ENCODE data around the gene EEF2.

The EEF2 gene

DNA sequence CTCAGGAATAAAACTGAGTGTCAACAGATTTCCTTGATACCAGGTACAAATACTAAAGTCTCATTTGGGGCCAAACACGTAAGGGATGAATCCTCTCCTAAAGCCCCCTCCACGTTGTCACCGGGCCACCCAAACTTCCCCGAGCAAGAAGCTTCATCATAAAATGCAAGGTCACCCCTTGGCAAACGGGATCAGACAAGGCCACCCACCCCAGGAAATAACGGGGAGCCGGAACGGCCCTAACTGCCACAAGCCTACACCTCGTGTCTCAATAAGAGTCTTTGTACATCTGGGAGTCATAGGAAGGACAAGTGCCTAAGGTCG lies 717 bp downstream of the EEF2 start:
- no peak for DNase-seq (ENCODE audit: low spot score)

DNA sequence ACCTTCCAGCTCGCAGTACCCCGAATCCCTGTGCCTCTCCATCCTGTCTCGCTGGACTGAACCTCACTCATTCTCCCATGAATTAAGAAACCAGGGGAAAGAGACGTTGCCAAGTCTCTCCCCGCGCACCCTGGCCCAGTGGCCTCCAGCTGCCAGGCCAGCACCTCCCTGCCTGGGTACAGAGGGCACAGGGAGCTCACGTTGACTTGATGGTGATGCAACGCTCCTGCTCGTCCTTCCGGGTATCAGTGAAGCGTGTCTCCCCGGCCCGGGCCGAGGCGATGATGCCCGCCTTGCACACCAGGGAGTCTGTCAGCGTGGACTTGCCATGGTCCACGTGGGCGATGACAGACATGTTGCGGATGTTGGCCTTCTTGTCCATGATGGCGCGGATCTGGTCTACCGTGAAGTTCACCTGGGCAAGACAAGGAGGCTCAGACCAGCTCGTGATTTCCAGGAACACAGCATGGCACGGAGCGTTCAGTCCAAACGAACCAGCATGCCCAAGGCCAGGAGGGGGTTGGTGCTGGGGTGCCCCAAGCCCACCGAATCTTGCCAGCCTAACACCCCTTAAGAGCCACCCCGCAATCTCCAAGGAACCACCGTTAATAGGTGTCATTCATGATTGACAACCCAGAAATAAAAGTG lies 1.2 kb downstream of the EEF2 start:
- DNase-seq (ENCODE audit: low spot score) = peak; percentile 47

DNA sequence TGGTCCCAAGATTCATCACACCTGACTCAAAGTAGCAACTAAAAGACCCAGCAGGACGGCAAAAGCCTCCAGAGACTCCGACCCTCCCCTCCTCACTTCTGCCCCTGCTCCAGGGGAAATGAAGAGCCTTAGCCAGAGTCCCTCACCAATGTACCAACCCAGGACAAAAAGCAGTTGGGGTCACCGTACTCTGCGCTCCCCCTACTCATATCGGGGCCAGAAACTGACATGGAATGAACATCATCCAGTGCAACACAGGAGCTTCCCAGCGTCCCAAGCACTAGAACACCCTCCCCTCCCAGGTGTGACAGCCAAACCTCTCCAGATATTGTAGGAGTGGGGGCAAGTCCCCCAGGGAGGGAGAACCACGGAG lies 1.7 kb downstream of the EEF2 start:
- DNase-seq (ENCODE audit: low spot score) = no peak

DNA sequence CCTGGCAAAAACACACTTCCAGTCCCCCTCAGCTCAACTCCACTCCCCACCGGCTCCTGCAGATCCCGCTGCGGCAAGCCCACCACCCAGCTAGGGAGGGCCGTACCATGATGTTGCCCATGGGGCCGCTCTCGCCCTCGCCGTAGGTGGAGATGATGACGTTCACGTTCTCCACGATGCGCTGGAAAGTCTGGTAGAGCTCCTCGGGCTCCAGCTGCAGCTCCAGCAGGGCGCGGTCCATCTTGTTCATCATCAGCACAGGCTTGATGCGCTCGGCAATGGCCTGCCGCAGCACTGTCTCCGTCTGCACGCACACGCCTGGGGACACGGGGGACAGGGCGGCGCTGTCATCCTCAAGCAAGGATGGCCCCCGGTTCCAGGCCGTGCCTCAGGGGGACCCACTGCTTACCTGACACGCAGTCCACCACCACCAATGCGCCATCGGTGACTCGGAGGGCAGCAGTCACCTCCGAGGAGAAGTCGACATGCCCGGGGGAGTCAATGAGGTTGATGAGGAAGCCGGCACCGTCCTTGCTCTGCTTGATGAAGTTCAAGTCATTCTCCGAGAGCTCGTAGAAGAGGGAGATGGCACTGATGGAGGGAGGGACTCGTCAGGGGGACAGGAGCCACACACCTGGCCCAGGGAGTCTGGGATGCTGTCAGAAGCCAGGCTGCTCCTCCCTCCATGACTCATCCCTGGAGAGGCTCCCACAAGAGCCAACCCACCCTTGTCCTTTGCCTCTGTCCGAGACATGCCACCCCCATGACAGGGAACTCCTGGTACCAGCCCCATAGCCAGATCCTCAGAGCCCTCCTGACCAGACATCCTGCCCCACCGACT lies 2.3 kb downstream of the EEF2 start:
- DNase-seq (ENCODE audit: low spot score) = no peak

DNA sequence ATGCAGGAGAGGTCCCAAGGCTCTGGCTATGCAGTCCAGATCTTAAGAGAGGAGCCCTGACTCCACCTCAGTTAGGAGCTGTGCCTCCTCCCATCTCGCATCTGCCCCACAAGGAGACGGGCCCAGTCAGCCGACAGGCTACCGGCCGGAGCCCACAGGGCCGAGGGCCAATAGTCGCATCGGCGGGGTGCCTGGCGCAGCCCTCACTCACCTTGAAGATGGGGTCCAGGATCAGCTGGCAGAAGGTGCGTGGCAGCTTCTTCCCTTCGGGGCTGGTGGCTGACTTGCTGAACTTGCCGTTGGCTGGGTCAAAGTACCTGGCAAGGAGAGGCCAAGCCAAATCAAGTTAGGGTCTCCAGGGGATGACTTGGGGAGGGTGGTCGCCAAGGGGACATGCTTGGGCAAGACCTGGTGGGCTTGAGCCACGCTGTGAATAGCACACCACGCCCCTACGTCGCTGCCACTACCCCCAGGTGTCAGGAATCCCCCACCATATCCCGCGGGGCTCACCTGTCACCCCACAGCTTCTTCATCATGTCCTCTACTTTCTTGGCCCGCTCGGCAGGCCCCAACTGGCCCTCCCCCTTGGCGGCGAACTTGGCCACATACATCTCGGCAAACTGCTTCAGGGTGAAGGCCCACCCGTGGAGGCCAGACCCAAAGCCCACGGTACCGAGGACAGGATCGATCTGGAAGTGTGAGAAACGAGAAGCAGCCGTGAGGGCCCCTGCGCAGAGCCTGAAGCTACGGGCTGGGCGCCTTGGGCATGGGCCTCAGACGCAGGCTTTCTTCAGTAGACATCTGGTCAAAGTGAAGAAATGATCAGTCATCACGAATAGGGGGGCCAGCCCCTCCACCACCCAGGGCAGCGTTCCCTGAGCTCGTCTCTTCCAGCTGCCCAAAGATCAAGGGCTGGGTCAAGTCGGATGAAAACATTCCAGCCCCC lies 3.3 kb downstream of the EEF2 start:
- no peak for DNase-seq (ENCODE audit: low spot score)

DNA sequence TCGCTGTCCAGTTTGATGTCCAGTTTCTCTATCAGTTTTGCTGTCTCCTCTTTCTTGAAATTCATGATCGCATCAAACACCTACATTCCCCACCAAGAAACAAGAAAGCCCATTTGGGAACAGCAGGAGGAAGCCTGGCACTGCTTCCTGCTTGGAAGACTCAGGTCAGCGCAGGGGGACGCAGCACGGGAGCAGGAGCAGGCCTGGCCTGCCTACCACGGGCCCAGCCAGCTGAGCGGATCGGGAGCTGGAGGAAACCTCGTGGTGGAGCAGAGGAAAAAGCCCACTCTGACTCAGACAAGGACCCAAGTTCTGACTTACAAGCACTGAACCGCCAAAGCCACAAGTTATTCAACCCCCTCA lies 3.9 kb downstream of the EEF2 start:
- no peak for DNase-seq (ENCODE audit: low spot score)

DNA sequence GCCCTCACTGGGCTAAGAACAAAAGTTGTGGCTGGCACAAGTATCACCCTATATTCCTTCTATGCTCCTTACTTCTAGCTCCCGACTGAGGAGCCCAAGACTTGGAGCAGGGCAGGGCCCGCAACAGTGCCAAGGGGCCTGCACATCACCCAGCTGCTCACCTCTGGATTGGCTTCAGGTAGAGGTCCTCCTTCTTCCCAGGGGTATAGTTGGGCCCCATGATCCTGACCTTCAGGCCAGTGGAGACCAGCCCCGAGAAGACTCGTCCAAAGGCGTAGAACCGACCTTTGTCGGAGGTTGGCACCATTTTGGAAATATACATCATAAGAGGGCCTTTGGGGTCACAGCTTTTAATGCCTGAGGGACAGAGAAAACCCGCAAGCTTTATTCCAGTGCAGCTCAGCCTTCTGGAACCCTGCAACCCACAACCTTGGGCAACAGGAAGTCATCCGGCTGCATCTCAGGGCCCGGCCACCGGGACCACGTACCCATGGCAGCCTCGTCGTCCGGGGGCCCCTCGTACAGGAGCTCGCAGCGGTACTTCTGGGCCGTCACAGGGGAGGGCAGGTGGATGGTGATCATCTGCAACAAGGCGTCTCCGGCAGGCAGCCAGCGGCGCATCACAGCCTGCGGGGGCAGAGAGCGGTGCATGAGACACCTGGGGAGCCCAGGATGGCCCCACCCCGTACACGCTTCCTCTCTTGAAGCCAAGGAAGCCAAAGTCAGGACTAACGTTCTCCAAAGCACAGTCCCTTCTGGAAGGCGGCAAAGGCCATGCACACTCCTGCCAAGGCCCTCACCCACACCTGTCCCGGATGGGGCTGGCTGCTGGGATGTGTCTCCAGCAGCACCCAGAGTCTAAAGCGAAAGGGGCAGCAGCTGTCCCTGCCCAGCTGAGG lies 4.7 kb downstream of the EEF2 start:
- DNase-seq (ENCODE audit: low spot score) = no peak

DNA sequence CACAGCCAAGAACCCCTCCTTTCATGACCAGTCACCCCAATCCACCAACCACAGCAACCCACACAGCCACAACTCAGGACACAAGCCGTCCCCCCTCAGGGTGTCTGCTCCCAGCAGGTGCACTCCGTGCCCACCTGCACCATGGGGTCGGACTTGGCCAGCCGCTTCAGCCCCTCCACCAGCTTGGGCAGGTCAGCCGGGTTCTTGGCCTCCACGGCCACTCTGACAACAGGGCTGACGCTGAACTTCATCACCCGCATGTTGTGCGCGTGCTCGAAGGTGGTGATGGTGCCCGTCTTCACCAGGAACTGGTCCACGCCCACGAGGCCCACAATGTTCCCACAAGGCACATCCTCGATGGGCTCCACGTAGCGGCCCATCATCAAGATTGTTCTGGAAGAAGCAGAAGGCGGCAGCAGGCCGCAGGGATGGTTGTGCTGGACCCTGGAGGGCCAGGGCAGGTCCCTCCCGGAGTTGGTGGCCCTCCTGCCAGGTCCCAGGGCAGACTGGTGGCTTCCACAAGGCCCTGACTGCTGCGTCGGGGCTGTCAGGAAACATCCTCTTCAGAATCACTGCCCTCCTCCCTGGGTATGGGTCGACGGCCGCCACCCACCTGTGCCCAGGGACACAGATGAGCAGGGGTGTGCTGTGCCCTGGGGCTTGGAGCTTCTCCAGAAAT lies 5.5 kb downstream of the EEF2 start:
- DNase-seq (ENCODE audit: low spot score) = peak; percentile 0

DNA sequence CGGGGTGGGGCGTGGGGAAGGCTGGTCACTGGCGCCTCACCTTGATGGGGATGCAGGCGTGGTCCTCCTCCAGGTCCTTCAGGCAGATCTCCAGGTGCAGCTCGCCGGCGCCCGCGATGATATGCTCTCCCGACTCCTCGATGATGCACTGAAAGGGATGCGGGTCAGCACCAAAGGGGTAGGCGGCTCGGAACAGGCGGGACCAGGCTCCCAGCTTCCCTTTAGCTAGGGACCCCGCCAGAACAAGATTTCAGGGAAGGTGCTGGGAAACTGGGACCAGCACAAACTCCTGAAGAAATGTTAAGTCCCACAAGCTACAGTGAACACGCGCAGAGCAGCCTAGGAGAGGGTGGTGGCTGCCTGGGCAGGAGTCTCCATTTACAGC lies 6.0 kb downstream of the EEF2 start:
- DNase-seq (ENCODE audit: low spot score) = no peak

DNA sequence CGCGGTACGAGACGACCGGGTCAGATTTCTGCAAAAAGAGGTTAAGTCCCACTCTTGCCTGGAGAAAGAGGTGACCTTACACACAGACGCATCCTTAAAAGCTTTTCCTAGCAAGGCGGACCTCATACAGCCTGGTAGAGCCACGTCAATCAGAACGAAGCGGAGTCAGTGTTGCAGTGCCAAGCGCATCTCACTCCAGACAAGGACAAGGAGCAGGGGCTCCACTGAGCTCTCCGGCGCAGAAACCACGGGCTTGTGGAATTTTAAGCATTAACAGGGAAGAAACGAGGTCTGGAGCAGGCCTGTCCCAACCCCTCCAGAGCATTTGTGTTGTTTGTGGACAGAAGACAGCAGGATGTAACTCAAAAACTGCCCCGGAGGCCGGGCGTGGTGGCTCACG lies 7.1 kb downstream of the EEF2 start:
- DNase-seq (ENCODE audit: low spot score) = no peak

DNA sequence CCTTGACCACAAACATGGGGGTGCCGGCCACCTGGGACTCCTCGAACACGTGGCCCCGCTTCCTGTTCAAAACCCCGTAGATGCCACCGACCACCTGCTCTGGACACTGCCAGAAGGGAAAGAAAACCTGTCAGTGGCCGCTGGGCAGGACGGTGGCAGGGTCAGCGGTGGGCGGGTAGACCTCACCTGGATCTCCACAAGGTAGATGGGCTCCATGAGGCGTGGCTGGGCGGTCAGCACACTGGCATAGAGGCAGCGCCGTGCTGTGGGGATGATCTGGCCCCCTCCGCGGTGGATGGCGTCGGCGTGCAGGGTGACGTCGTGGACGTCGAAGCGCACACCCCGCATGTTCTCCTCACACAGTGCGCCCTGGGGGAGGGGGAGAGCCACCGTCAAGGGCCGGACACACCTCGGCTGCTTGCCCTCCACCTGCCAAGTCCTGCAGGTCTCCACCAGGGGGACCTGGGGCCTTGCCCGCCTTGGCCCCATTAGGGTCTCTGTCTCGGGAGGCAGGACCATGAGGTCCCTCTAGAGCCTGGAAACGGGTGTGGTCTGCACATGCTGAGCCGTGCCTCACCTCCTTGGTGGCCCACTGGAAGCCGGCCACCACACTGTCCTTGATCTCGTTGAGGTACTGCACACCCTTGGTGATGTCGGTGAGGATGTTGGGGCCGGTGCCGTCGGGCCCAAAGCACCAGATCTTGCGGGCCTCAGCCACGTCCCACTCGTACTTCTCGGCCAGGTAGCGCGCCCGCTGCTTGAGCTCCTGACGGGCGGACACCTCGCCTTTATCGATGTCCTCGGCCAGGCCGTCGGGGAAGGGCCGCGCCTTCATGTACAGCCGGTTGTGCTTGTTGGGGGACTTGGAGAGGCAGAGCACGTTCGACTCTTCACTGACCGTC lies 7.8 kb downstream of the EEF2 start:
- no peak for DNase-seq (ENCODE audit: low spot score)

DNA sequence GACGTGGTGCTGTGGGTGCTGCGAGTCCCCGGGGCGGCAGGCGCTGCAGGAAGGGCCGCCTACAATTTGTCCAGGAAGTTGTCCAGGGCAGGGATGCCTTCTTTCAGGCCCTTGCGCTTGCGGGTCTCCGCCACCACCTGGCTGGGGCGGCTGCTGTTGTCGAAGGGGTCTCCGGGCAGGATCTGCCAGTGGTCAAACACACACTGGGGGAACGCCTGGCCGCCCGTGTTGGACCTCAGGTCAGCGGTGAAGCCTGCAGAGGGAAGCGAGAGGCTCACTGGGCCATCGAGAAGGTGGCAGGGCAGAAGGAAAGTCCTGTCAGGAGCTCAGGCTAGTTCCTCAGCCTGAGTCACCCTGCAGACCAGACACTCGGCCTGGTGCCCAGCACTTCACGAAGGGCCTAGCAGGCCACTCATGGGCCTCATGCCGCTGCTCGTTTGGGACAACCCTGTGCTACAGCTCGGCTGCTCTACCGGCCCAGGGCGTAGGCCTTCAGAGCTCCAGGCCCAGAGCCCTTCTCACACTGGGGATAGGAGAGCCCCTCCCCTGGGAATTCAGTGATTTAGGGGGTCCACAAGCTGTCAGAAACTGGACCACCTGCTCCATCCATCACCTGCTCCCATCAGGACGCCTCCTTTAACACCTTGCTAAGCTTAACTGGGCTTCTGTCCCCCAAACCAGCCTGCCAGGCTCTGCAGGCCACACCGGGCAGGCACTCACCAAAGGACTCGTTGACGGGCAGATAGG lies 8.6 kb downstream of the EEF2 start:
- no peak for DNase-seq (ENCODE audit: low spot score)

DNA sequence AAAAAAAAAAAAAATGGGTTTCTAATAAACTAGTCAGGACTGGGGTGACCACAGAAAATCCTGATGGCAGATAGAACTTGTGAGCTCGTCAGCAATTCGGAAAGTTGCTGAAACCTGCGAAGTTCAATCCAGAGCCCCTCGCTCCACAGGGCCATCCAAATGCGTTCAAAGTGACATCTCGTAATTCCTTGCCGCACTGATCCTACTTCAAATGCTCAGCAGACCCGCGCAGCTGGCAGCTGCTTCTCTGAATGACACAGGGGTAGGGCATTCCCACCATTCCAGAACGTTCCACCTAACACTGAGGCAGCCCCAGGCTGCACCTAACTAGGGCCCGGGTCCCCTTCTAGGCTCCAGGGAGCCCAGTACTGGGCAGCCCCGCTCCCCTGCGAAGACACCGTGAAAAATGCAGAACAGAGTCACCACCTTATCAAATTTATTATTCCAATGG lies 9.6 kb downstream of the EEF2 start:
- DNase-seq (ENCODE audit: low spot score) = no peak

DNA sequence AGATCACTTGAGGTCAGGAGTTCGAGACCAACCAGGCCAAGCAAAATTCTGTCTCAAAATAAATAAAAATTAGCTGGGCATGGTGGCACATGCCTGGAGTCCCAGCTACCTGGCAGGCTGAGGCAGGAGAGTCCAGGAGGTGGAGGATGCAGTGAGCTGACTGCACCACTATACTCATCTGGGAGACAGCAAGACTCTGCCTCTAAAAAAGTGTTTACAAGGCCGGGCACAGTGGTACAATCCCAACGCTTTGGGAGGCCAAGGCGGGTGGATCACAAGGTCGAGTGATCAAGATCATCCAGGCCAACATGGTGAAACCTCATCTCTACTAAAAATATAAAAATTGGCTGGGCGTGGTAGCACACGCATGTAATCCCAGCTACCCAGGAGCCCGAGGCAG lies 10.1 kb downstream of the EEF2 start:
- DNase-seq (ENCODE audit: low spot score) = no peak

DNA sequence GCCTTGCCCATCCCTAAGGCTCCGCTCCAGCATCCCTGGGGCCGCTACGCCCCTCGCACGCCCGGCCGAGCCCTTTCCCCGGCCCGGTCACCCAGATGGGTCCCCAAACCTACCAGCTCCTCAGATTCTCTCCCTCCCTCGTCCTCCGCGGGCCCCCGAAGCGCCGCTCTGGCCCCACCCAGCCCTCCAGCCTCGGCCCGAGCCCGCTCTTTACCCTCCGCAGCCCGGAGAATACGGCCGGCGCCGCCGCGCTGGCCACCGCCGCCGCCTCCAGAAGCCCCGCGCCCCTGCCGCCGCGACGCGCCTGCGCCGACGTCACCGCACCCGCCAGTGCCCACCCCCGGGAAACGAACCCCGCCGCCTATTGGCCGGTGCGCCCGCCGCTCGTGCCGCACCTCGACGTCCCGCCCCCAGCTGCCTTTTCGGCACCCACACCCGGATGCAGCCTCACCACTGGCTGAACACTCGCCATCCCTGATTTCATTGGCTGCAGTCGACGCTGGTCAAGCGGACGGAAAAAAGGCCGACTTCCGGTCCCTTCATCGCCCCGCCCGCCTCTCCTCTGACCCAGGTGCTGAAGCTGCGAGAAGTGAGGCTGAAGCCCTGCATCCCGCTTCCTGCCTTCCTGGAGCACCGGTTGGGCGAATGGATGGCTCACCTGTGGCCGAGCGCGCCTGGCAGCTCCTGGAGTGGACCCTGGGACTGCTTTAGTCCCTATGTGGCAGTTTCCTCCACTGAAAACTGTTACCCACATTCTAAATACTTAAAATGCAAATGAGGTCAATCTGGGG lies 14.3 kb downstream of the EEF2 start, which contains the start of gene DAPK3:
Gene DAPK3 (minus strand): TSS at position 292 of the 791 bp plus-strand sequence. CDS start 1,364 bp downstream, outside the sequence.
- DNase-seq (ENCODE audit: low spot score) = peak; percentile 96

DNA sequence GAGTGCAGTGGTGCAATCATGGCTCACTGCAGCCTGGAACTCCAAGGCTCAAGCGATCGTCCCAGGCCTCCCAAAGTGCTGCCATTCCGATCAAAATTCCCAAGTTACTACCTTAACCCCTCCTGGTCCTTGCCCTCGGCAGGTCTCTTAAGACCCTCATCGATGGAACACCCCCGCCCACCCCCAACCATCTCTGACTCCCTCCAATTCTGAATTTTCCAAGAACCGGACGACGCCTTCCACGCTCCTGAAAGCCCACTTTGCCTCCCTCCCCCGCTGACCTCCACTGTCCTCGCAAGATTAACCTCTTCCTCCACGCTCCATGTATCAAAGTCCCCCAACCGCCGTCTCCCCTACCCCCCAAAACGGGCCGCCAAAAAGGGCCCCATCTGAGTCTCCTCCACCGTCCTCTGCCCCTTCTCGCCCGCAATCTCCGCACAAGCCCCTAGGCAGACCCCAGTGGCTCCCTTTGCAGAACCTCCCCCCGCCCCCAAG lies 14.9 kb downstream of the EEF2 start:
- no peak for DNase-seq (ENCODE audit: low spot score)

DNA sequence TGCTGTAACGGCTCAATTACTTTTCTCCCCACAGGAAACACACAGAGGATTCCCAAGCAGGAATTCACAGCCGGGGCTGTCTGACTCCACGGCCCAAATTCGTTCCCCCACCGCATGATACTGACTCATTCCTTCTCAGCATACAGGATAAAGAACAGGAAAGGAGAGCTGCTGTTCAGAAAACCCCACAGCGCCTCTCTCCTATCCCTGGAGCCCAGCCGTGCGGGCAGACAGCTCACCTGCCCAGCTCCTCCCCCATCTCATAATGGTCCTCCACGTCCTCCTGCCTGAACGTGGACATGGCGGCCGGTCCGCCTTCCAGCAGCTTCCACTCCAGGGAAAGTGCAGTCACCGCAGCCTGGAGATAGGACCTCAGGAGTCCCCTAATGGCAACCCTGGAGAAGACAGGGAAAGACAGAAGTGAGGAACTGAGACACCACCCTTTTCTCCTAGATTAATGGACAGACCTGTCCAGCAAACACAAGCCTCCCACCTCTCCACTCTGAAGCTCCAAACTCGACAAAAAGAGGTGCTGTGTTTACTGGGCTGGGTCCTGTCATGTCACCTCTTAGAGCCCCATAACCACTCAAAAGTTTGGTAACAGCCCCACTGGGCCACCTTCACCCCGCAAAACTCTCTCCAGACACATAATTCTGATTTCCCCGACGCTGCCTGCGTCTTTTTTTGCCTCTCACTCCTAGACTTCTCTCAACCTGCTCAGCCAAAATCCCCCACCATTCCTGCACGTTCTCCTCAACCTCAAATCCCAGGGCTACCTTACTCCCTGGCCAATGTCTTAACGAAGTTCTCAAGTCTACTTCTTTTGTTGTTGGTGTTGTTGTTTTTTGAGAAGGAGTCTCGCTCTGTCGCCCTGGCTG lies 15.6 kb downstream of the EEF2 start:
- DNase-seq (ENCODE audit: low spot score) = no peak
